ENCODE results near the gene SCLT1. TPM values are rescaled to one million over a fixed set of nuclear protein-coding genes. Genes with fewer than 3 reads are reported as not detected.

The SCLT1 gene
- total and polyA plus RNA-seq, 2 of the 8 experiments (the other 6 are each of a cell fraction or from before 2014, with no cell fraction given): 4.8 to 13.1 TPM

DNA sequence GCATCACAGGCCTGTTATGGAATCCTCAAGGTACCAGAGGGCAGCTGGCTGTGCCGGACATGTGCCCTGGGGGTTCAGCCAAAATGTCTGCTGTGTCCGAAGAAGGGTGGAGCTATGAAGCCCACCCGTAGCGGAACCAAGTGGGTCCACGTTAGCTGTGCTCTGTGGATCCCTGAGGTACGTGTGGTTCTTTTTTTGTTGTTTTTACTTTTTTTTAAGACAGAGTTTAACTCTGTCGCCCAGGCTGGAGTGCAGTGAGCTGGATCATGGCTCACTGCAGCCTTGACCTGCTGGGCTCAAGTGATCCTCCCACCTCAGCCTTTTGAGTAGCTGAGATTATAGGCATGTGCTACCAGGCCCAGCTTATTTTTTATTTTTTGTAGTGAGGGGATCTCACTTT is 237.7 kb downstream of the SCLT1 start (continued):
- TF ChIP-seq TCF12 (IDR thresholded peaks at IDR 0.05; ENCODE audit: low read depth, low read length) (no peak), CBX5 (IDR thresholded peaks at IDR 0.05; ENCODE audit: low read depth, low read length) (no peak), ZNF274 (IDR thresholded peaks at IDR 0.05; ENCODE audit: borderline replicate concordance, extremely low read depth, low read length) (no peak), KDM1A (IDR thresholded peaks at IDR 0.05; ENCODE audit: borderline replicate concordance, low read length) (no peak), BACH1 (IDR thresholded peaks at IDR 0.05; ENCODE audit: low read length) (no peak), CHD1 (IDR thresholded peaks at IDR 0.05; ENCODE audit: low read depth, low read length) (no peak), MAX (IDR thresholded peaks at IDR 0.05) (no peak), YY1 (IDR thresholded peaks at IDR 0.05; ENCODE audit: low read depth, low read length) (no peak), GABPA (IDR thresholded peaks at IDR 0.05; ENCODE audit: borderline replicate concordance, insufficient read depth, low read length) (no peak), SIX5 (IDR thresholded peaks at IDR 0.05; ENCODE audit: low read depth, low read length) (no peak), EZH2 (IDR thresholded peaks at IDR 0.05; ENCODE audit: low read depth, low read length, severe bottlenecking) (no peak)

Measured in H1 (cell line).